GM21825 (cell line): ENCODE measurements around the gene HJURP.
"Not testable (repeated sequence)": the region's sequence is repeated elsewhere in the genome, so short reads cannot be mapped to it uniquely, and the experiment has no call there.

ENCODE experiments used
- ATAC-seq: cut with Tn5 transposase; IDR thresholded peaks from one replicate; pipeline ENCODE4 v1.9.1; 2021; ENCODE audit warnings: mild to moderate bottlenecking, moderate library complexity; ENCODE audit not compliant: unreplicated experiment

HJURP gene

DNA sequence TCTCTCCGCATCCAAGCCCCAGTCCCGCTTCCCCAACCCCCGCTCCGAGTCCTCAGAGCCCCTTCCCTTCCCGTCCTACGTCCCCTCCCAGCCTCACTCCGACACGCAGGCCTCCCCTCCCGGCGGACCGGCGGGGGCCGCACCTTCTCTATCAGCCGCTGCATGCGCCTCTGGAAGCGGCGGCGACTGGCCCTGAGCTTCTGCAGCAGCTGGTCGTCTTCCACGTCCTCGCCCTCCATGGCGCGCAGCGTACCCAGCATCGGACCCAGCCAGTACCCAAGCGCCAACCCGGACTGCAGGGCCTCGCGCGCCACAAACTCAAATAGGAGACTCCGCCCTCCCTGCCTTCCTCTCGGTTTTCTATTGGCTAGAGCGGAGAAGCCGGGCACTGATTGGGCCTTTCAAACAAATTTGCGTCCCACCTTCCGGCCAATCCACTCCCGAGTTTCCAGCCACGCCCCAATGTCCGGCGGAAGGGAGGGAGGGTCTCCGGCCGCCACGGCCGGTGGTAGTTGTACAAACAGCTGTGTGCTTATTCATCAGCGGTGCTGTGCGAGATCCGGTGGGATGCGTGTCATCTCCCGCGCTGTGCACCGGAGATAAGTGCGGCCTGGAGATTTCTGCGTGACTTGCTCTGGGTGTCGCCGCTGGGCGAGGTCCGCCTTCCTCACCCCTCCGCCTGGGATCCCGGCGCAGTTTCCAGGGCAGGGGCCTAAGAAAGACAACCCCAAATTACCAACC lies at the start of gene HJURP:
TSS of gene HJURP (minus strand) at position 295 of the 741 bp plus-strand sequence. CDS start at position 260, 35 bp downstream.
- peak; percentile 95 for ATAC-seq

DNA sequence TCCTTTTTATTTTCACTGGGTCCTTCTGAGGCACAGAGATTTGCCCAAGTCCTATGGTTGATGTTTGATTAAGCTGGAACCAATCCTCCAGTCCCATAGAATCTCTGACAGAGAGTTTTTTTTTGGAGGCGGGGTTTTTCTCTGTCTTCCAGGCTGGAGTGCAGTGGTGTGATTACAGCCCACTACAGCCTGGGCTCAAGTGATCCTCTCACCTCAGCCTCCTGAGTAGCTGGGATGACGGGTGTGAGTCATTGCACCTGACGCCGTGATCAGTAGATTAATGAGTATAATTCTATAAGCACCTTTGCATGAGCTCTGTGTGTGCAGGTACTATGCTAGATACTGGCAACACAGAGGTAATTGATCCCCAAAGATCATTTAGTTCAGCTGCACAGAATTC lies 47.5 kb upstream of the HJURP start:
- ATAC-seq: no peak

DNA sequence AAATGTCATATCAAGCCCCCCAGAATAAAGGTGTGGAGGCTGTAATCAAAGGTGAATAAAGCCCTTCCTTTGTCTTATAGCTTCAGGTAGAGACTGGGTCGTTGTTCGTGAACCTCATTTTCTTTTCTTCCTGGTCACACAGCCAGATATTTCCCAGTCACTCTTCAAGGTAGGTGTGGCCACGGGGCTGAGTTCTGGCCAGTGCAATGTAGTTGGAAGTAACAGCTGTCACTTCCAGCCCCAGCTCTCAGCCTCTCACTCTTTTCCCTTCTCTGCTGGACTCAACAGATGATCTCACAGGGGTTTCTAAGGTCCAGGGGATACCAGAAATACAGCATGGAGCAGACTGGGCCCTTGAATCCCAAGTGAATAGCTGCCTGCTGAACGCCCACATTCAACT lies 47.0 kb upstream of the HJURP start:
- no peak for ATAC-seq

DNA sequence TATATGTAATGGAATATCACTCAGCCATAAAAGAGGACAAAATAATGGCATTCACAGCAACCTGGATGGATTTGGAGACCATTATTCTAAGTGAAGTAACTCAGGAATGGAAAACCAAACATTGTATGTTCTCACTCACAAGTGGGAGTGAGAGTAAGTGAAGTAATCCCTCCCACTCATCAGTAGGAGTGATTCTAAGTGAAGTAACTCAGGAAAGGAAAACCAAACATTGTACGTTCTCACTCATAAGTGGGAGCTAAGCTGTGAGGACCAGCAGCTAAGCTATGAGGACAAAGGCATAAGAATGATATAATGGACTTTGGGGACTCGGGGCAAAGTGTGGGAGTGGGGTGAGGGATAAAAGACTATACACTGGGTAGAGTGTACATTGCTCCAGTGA lies 41.9 kb upstream of the HJURP start:
- not testable (repeated sequence) for ATAC-seq

DNA sequence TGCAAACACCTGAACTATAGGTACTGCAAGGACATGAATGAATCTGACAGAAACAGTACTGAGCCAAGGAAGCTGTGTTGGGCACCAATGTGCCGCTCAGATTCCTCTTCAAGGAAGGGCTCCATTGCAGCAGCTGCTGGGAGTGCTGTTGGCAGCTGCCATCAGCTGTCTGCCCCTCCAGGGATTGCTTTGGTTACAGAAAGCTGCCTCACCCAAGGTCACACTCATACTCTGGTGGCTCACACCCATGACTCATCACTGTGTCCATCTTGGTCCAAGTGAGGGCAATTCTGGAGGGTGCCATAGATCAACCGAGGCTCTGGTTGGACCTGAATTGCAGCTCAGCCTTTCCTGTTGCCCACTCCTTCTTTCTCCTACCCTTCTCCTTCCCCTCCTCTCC lies 38.5 kb upstream of the HJURP start:
- no peak for ATAC-seq

DNA sequence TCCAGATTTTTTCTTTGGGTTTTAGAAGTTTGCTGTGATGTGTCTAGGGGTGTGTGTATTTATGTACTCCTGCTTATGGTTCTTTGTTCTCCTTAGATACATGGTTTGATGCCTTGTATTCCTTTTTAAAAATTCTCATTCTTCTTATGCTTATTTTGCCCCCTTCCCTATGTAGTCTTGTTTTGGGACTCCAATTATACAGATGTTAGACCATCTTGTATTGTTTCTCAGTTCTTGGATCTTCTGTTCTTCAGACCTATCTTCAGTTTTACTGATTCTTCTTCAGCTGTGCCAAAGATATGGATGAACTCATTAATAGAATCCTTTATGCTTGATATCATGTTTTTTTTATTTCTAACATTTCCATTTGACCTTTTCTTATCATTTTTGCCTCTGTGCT lies 28.0 kb upstream of the HJURP start:
- ATAC-seq: no peak

- not testable (repeated sequence) for ATAC-seq
Observed at GRCh38 chr2:233872125-233872524, 17.8 kb upstream of the HJURP start.

GRCh38 chr2:233871432-233871831 lies 17.1 kb upstream of the HJURP start:
- no peak for ATAC-seq

- no peak for ATAC-seq
Observed at GRCh38 chr2:233867993-233868532, 13.7 kb upstream of the HJURP start, which contains the start of gene MSL3B. Gene MSL3B (minus strand): TSS chr2:233868386.

- no peak for ATAC-seq
Observed at GRCh38 chr2:233866479-233866878, 12.1 kb upstream of the HJURP start.

- no peak for ATAC-seq
Observed at GRCh38 chr2:233865838-233866237, 11.5 kb upstream of the HJURP start.

- no peak for ATAC-seq
Observed at GRCh38 chr2:233862261-233862768, 8.0 kb upstream of the HJURP start.

DNA sequence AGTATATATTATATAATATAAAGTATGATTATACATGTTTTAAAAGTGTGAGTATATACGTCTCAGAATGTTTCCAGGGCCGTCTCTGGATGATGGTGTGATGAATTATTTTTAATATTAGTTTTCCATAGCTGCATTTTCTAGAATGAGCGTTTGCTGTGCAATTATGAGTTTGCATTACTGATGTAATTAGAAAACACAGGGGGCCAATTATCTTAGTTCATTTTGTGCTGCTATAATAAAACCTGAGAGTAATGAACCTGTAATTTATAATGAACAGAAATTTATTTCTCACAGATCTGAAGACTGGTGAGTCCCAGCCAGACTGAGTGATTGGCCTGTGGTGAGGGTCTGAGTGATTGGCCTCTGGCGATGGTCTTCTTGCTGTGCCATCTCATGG lies 4.0 kb upstream of the HJURP start:
- ATAC-seq: no peak

- no peak for ATAC-seq
Observed at GRCh38 chr2:233857511-233858141, 3.3 kb upstream of the HJURP start.

GRCh38 chr2:233856184-233856583 lies 1.8 kb upstream of the HJURP start:
- ATAC-seq: no peak

DNA sequence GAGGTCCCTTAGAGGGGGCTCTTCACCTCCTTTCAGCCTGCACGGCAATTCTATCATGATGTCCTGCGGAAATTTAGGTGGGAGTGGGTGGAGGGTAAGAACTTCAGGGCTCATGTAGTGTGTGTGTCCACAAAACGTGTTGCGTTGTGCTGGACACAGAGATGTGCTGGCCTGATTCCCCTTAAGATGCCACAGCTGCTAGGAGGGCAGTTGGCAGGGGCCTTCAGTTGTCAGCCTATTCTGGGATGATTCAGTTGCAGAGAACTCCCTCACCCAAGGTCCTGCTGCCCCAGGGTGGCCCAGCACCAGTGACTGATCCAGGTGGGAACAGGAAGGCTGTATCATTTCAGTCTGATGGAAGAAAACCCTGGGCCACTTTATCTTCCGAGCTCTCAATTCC lies 1.0 kb upstream of the HJURP start:
- ATAC-seq: no peak

DNA sequence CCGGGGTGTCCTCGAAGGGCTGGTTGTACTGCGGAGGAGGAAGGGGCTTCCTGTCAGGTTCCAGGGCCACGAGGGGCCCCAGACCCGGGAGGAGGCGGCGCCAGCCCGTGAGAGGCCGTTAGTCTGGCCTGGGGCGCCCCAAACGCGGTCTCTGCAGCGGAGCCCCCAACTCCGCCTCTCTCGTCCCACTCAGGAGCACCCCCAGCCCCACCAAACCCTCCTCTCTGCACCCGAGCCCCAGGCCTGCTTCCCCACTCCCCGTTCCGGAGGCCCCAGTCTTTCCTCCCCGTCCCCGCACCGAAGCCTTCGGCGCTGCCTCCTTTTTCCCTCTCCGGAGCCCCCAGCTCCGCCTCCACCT lies 473 bp downstream of the HJURP start:
- ATAC-seq: peak; percentile 3

DNA sequence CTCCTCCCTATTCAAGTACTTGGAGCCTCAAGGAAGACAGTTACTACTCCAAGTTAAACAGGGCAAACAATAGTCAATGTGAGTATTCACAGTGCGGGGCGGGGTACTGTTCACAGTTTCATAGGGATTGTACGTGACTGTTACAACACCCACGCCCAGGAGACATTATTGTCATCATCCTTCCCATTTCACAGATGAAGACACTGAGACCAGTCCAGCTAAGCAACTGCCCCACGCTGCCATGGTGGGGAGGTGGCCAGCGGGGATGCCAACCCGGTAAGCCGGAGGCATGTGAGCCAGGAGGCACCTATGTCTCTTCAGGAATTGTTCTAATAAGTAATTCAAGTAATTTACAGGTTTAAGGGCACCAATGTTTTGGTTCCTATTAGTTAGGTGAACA lies 982 bp downstream of the HJURP start:
- ATAC-seq: no peak

- ATAC-seq: no peak
Observed at GRCh38 chr2:233852056-233852455, 2.3 kb downstream of the HJURP start.

- ATAC-seq: no peak
Observed at GRCh38 chr2:233851169-233851568, 3.2 kb downstream of the HJURP start.

DNA sequence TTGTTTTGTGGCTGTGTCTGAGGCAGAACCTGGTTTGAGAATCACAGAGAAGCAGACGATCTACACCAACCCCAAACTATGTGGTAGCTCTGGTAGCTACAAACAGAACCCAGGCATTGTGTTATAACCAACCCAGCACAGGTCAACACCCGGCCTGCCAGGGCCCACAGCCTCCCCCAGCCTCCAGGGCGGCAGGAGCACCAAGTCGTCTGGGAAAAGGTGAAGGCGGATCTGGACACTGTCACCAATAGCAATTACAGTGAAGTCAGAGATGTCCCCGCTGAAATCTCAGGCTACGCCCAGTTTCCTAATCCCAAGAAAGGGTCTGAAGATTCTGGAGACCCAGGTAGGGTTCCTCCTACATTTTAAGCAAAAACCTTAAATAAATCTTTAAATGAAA lies 3.6 kb downstream of the HJURP start:
- no peak for ATAC-seq

DNA sequence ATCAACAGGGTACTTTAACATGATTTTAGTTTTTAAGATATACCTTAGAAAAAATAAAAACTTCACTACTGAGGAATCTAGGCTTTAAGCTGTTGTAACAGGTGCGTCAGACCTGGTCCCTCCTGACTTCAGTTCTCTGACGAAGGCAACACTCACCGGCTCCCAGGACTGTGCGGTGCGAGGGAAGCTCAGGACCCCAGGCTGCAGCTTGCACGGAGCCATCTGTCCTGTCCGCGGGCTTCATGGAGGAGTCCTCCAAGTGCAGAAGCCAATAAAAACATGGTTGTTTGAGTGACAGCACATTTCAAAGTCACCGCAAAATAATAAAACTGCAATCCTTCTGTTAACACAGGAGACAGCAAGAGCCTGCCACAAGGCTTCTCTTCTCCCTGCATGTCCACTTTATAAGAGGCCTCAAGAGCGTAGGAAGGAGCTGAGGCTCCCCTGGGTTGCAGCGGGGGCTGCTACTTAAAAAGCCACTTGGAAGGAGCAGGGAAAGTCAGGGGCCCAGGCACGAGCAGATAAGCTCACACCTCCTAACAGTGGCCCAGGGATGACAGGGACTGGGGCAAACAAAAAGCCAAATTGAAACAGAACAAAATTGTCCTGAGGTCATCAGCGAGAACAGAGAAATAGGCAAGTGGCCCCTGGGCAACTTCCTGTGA lies 4.6 kb downstream of the HJURP start:
- ATAC-seq: no peak
